ENCODE data around the gene SLC38A2.

Gene SLC38A2

DNA sequence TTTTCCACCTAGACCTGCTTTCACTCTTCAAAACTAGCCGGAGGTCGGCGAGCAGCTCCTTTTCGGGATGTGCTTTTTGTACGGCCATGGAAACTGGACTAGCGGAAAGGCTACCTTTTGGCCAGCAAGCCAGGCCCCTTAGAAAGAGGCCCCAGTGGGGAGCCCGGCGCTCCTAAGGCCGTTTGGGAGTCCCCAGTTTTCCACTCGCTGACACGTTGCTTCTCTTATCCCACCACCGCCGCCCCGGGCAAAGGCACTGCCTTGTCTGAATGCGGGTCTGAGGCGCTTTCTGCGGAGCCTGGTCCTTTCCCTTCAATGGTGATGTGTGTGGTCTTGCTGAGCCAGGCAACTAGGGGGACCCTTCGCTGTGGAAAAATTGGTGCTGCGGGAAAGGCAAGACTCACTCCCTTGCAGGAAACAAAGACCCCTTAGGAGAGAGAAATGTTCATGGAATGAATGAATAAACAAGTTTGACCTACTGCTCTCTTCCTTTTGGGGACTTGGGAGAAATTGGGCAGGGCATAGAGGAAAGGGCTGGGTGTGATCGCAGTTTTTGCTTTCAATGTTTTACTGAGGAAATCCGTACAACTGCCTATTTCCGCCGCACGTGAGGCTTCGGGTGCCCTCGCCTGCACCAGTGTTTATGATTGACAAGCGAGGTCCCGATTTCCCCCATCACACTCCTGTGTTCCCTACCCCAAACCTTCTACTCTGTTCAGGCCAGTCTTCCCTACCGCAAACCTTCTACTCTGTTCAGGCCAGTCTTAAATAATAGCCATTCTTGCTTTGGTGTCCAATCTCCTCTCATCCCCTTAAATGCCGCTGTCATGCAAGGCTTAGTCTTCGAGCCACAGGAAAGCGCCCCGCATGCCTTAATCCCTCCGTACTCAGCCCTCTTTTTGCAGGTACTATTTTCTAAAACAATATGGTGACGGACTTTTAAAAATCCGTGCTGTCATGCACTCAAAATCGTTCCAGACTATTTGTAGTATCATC is 1.0 kb upstream of the SLC38A2 start:
- Histone ChIP-seq H3K4me3 (ENCODE audit: low read length, poor library complexity, severe bottlenecking) (peak overlapping the region; percentile 95), H3K4me2 (ENCODE audit: low read depth, low read length, poor library complexity, severe bottlenecking) (peak overlapping the region; percentile 91), H4K20me1 (ENCODE audit: insufficient read depth, low read length, poor library complexity, severe bottlenecking) (peaks cover 36% of the 10 kb centered on the region), H3F3A (ENCODE audit: low read depth) (no peaks in the 10 kb centered on the region), H3K4me1 (ENCODE audit: insufficient read depth, low read length, poor library complexity, severe bottlenecking) (peaks cover 58% of the 10 kb centered on the region), H3K9ac (ENCODE audit: low read depth, low read length, poor library complexity, severe bottlenecking) (peak overlapping the region; percentile 97), H3K27me3 (ENCODE audit: insufficient read depth, low read length, poor library complexity, severe bottlenecking) (peaks cover 10% of the 10 kb centered on the region), H3K9me2 (replicated peaks; ENCODE audit: low read depth, low read length) (no peaks in the 10 kb centered on the region), H3K79me2 (ENCODE audit: insufficient read depth, low read length) (peaks cover 49% of the 10 kb centered on the region), H3K9me3 (ENCODE audit: insufficient read depth, low read depth, low read length) (no peaks in the 10 kb centered on the region), H3K36me3 (ENCODE audit: insufficient read depth, low read length) (peaks cover 25% of the 10 kb centered on the region), H2AFZ (ENCODE audit: low read length) (peak overlapping the region; percentile 56)
- no peak for TF ChIP-seq EZH2phosphoT487 (IDR thresholded peaks at IDR 0.05; ENCODE audit: borderline replicate concordance)
- TF ChIP-seq, protein P1, sequence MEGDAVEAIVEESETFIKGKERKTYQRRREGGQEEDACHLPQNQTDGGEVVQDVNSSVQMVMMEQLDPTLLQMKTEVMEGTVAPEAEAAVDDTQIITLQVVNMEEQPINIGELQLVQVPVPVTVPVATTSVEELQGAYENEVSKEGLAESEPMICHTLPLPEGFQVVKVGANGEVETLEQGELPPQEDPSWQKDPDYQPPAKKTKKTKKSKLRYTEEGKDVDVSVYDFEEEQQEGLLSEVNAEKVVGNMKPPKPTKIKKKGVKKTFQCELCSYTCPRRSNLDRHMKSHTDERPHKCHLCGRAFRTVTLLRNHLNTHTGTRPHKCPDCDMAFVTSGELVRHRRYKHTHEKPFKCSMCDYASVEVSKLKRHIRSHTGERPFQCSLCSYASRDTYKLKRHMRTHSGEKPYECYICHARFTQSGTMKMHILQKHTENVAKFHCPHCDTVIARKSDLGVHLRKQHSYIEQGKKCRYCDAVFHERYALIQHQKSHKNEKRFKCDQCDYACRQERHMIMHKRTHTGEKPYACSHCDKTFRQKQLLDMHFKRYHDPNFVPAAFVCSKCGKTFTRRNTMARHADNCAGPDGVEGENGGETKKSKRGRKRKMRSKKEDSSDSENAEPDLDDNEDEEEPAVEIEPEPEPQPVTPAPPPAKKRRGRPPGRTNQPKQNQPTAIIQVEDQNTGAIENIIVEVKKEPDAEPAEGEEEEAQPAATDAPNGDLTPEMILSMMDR (conservative IDR thresholded peaks at IDR 0.05; ENCODE audit: low read length), result peak; percentile 34; the same call in 1 of the 2 replicates

DNA sequence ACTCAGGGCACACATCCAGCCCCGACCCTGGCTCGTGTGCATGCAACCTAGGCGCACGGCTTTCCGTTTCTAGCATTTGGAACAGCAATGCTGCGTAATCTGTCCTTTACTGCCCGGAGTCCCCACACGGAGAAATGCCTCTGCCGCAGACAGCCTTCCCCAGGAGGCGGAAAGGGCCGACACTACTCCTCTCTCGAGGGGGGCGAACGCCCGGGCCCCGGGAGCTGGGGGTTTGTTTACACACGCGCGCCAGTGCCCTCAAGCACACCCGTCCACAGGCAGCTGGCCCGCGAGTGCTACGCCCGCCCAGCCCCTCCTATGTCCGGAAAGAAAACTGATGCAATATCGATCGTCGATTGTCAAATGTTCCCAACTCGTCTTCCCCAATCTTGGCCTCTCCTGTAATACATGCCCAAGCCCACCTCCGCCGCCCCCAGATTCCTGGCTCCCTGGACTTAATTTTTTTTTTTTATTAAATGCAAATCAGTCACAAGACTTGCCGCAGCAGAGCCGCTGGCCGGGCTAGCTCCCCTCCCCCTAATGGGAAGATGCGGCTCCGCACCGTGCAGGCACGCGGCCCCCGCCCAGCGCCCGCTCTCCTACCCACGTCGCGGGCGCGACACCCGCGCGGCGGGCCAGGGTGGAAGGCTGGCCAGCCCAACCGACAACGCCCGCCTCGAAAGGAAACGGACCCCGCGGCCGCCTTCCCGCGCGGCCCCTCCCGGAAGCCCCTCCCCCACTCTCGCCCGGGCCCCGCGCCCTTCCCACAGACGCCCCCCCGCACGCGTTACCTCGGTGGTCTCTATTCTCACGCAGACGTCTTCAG is 642 bp downstream of the SLC38A2 start:
- no peaks in the 10 kb centered on the region for H3K9me3 ChIP-seq (ENCODE audit: insufficient read depth, low read depth, low read length)
- no peaks in the 10 kb centered on the region for H3K9me2 ChIP-seq (replicated peaks; ENCODE audit: low read depth, low read length)
- H3K4me2 ChIP-seq (ENCODE audit: low read depth, low read length, poor library complexity, severe bottlenecking), result peak overlapping the region; percentile 33
- peaks cover 65% of the 10 kb centered on the region for H3K79me2 ChIP-seq (ENCODE audit: insufficient read depth, low read length)
- TF ChIP-seq, protein P1 (conservative IDR thresholded peaks at IDR 0.05; ENCODE audit: low read length), result no peak
- no peak for TF ChIP-seq EZH2phosphoT487 (IDR thresholded peaks at IDR 0.05; ENCODE audit: borderline replicate concordance)
- no peak overlapping the region for H2AFZ ChIP-seq (ENCODE audit: low read length)
- H3K9ac ChIP-seq (ENCODE audit: low read depth, low read length, poor library complexity, severe bottlenecking), result peak overlapping the region; percentile 97
- peak overlapping the region; percentile 95 for H3K4me3 ChIP-seq (ENCODE audit: low read length, poor library complexity, severe bottlenecking)
- H4K20me1 ChIP-seq (ENCODE audit: insufficient read depth, low read length, poor library complexity, severe bottlenecking), result peaks cover 52% of the 10 kb centered on the region
- H3F3A ChIP-seq (ENCODE audit: low read depth), result no peaks in the 10 kb centered on the region
- H3K27me3 ChIP-seq (ENCODE audit: insufficient read depth, low read length, poor library complexity, severe bottlenecking), result peaks cover 10% of the 10 kb centered on the region
- peaks cover 70% of the 10 kb centered on the region for H3K4me1 ChIP-seq (ENCODE audit: insufficient read depth, low read length, poor library complexity, severe bottlenecking)
- peaks cover 42% of the 10 kb centered on the region for H3K36me3 ChIP-seq (ENCODE audit: insufficient read depth, low read length)

DNA sequence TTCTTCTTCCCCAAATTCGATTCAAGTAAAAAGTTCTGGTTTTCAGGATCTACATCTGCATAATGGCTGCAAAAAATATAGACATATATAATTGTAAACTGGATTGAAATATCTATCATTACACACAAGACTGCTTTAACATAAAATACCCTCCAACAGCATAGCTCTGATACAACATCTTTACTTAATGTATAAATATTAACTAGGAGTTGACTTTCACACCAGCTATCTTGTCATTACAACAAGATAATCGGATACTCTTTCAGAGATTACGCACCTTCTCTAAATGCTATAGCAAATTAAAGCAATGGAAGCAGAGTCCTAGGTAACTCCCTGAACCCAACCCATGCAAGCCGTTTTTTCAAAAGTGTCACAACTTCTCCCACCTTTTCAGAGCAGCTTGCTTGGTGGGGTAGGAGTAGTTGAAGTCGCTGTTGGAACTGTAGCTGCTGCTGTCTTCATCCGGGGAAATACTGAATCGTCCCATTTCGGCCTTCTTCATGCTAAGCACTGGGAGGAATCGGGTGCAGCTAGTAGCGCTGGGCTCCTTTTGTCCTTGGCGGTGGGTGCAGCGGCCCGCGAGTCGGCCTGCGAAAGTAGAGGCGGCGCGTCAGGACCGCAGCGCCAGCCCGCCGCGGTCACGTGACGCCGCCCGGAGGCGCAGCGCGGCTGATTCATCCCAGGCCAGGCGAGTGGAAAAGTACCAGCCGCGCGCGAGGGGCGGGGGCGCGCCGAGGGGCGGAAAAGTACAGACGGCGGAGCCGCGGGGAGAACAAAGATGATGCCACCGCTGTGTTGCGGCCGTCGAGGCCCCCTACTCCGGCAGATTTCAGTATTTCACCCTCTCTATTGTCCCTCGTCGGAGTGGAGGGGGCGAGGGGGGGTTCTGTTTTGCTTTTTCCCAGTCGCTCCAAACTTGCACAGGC is 1.5 kb downstream of the SLC38A2 start:
- H3K27me3 ChIP-seq (ENCODE audit: insufficient read depth, low read length, poor library complexity, severe bottlenecking), result peaks cover 10% of the 10 kb centered on the region
- peaks cover 51% of the 10 kb centered on the region for H3K36me3 ChIP-seq (ENCODE audit: insufficient read depth, low read length)
- H3F3A ChIP-seq (ENCODE audit: low read depth), result no peaks in the 10 kb centered on the region
- H3K79me2 ChIP-seq (ENCODE audit: insufficient read depth, low read length), result peaks cover 74% of the 10 kb centered on the region
- H3K9me3 ChIP-seq (ENCODE audit: insufficient read depth, low read depth, low read length), result no peaks in the 10 kb centered on the region
- H3K4me1 ChIP-seq (ENCODE audit: insufficient read depth, low read length, poor library complexity, severe bottlenecking), result peaks cover 78% of the 10 kb centered on the region
- peak overlapping the region; percentile 97 for H3K9ac ChIP-seq (ENCODE audit: low read depth, low read length, poor library complexity, severe bottlenecking)
- no peaks in the 10 kb centered on the region for H3K9me2 ChIP-seq (replicated peaks; ENCODE audit: low read depth, low read length)
- H4K20me1 ChIP-seq (ENCODE audit: insufficient read depth, low read length, poor library complexity, severe bottlenecking), result peaks cover 61% of the 10 kb centered on the region
- TF ChIP-seq, protein P1 (conservative IDR thresholded peaks at IDR 0.05; ENCODE audit: low read length), result no peak
- no peak for TF ChIP-seq EZH2phosphoT487 (IDR thresholded peaks at IDR 0.05; ENCODE audit: borderline replicate concordance)
- peak overlapping the region; percentile 95 for H3K4me2 ChIP-seq (ENCODE audit: low read depth, low read length, poor library complexity, severe bottlenecking)
- no peak overlapping the region for H2AFZ ChIP-seq (ENCODE audit: low read length)
- H3K4me3 ChIP-seq (ENCODE audit: low read length, poor library complexity, severe bottlenecking), result peak overlapping the region; percentile 95
